ENCODE results near the gene LOXHD1. TPM values are rescaled to one million over a fixed set of nuclear protein-coding genes. Genes with fewer than 3 reads are reported as not detected.

Gene LOXHD1
- total RNA-seq, 6 experiments from 2014 or later, result not detected

GRCh38 chr18:46437061-46437460, 220.0 kb downstream of the LOXHD1 start:
- Histone ChIP-seq H3K4me3 (no peak overlapping the region), H3K27ac (no peak overlapping the region), H3K9me3 (no peaks in the 10 kb centered on the region), H3K27me3 (no peaks in the 10 kb centered on the region), H3K36me3 (no peaks in the 10 kb centered on the region), H3K4me1 (peaks cover 0 to 4% (median 0%) of the 10 kb centered on the region in 4 donors)
- WGBS (ENCODE audit: insufficient coverage, low coverage, low lambda C conversion rate, missing lambda C conversion rate), result 73% methylated on average over 2 of the region's 5 CpGs
- ATAC-seq (no peak), DNase-seq (no peak)
- intact Hi-C loops (cut with DNase I), result no loop called here
- TF ChIP-seq POLR2A (IDR thresholded peaks at IDR 0.05), result no peak
- no peak for TF ChIP-seq CTCF (IDR thresholded peaks at IDR 0.05)

- no peak overlapping the region for H3K4me3 ChIP-seq
- intact Hi-C loops (cut with DNase I), result no loop called here
- H3K4me1 ChIP-seq, result peaks cover 0 to 8% (median 2%) of the 10 kb centered on the region in 4 donors
- no peaks in the 10 kb centered on the region for H3K36me3 ChIP-seq
- ATAC-seq (no peak), DNase-seq (no peak)
- no peak for TF ChIP-seq POLR2A (IDR thresholded peaks at IDR 0.05)
- no peak for TF ChIP-seq CTCF (IDR thresholded peaks at IDR 0.05)
- 75% methylated on average over 2 of the region's 2 CpGs for WGBS (ENCODE audit: insufficient coverage, low coverage, low lambda C conversion rate, missing lambda C conversion rate)
- no peaks in the 10 kb centered on the region for H3K27me3 ChIP-seq
- H3K9me3 ChIP-seq, result no peaks in the 10 kb centered on the region
- no peak overlapping the region for H3K27ac ChIP-seq
Measured at GRCh38 chr18:46436621-46437020, 220.4 kb downstream of the LOXHD1 start.

GRCh38 chr18:46435031-46435430, 222.0 kb downstream of the LOXHD1 start:
- WGBS (ENCODE audit: insufficient coverage, low coverage, low lambda C conversion rate, missing lambda C conversion rate), result 100% methylated on average over 1 of the region's 9 CpGs
- Histone ChIP-seq H3K27ac (no peak overlapping the region), H3K27me3 (no peaks in the 10 kb centered on the region), H3K36me3 (no peaks in the 10 kb centered on the region), H3K4me1 (peaks cover 0 to 11% (median 4%) of the 10 kb centered on the region in 4 donors), H3K9me3 (no peaks in the 10 kb centered on the region), H3K4me3 (no peak overlapping the region)
- no peak for TF ChIP-seq POLR2A (IDR thresholded peaks at IDR 0.05)
- no peak for TF ChIP-seq CTCF (IDR thresholded peaks at IDR 0.05)
- ATAC-seq (no peak), DNase-seq (no peak)
- intact Hi-C loops (cut with DNase I), result no loop called here

- no peak for DNase-seq
Measured at GRCh38 chr18:46434629-46435028, 222.4 kb downstream of the LOXHD1 start.

More at GRCh38 chr18:46434629-46435028, 222.4 kb downstream of the LOXHD1 start:
- TF ChIP-seq POLR2A (IDR thresholded peaks at IDR 0.05), result no peak
- no peak for TF ChIP-seq CTCF (IDR thresholded peaks at IDR 0.05)
- H3K9me3 ChIP-seq, result no peaks in the 10 kb centered on the region
- no peak overlapping the region for H3K4me3 ChIP-seq
- no peaks in the 10 kb centered on the region for H3K36me3 ChIP-seq
- intact Hi-C loops (cut with DNase I), result no loop called here
- H3K27ac ChIP-seq, result no peak overlapping the region
- H3K4me1 ChIP-seq, result peaks cover 0 to 11% (median 4%) of the 10 kb centered on the region in 4 donors
- ATAC-seq, result no peak
- H3K27me3 ChIP-seq, result no peaks in the 10 kb centered on the region
- 97% methylated on average over 3 of the region's 3 CpGs for WGBS (ENCODE audit: insufficient coverage, low coverage, low lambda C conversion rate, missing lambda C conversion rate)
